GM12875 (cell line): ENCODE measurements around the gene IFT57.

Experiments used
- H3K4me3 ChIP-seq: one replicate; pipeline ENCODE4 v1.5.1; 2011; ENCODE audit warnings: low read depth, low read length, control low read depth
- CTCF ChIP-seq: IDR thresholded peaks from 2 replicates; pipeline ENCODE4 v1.5.1; 2011; ENCODE audit warnings: low read depth, mild to moderate bottlenecking, control low read depth, inconsistent platforms, low read length, moderate library complexity, borderline replicate concordance; ENCODE audit not compliant: insufficient read depth

The IFT57 gene

GRCh38 chr3:108185536-108185935, 36.7 kb downstream of the IFT57 start:
- TF ChIP-seq CTCF, result no peak
- no peak overlapping the region for H3K4me3 ChIP-seq

GRCh38 chr3:108184824-108185223, 37.4 kb downstream of the IFT57 start:
- TF ChIP-seq CTCF, result no peak
- no peak overlapping the region for H3K4me3 ChIP-seq

GRCh38 chr3:108183971-108184370, 38.3 kb downstream of the IFT57 start:
- no peak for TF ChIP-seq CTCF
- no peak overlapping the region for H3K4me3 ChIP-seq

GRCh38 chr3:108183181-108183580, 39.0 kb downstream of the IFT57 start:
- no peak overlapping the region for H3K4me3 ChIP-seq
- no peak for TF ChIP-seq CTCF

GRCh38 chr3:108182339-108182738, 39.9 kb downstream of the IFT57 start:
- no peak for TF ChIP-seq CTCF
- H3K4me3 ChIP-seq, result no peak overlapping the region

- H3K4me3 ChIP-seq, result no peak overlapping the region
- TF ChIP-seq CTCF, result no peak
Observed at GRCh38 chr3:108181172-108181571, 41.1 kb downstream of the IFT57 start.

GRCh38 chr3:108180194-108180593, 42.0 kb downstream of the IFT57 start:
- TF ChIP-seq CTCF, result no peak
- H3K4me3 ChIP-seq, result no peak overlapping the region
